MM.1S (cell line): ENCODE measurements around the gene CCDC92B.

Experiments used
- DNase-seq: peaks from one replicate; pipeline ENCODE4 v3.0.0-alpha.2; 2015
- H2AFZ ChIP-seq: fragments of 300-600 bp; sonication (generic); 2 replicates; pipeline ENCODE4 v1.6.0; 2016; ENCODE audit warnings: antibody characterized with exemption, low read length
- H3F3A ChIP-seq: fragments of 300-600 bp; sonication (generic); 2 replicates; pipeline ENCODE4 v1.6.1; 2016; ENCODE audit warnings: mild to moderate bottlenecking, antibody characterized with exemption, low read length, moderate library complexity, mixed read lengths; ENCODE audit not compliant: insufficient read depth
- H3K27ac ChIP-seq: fragments of 300-600 bp; sonication (generic); 2 replicates; pipeline ENCODE4 v1.5.1; 2016; ENCODE audit warnings: mild to moderate bottlenecking, low read length
- H3K27me3 ChIP-seq: fragments of 300-600 bp; sonication (generic); replicated peaks from 2 replicates; pipeline ENCODE4 v1.6.0; 2016; ENCODE audit warnings: low read length; ENCODE audit not compliant: insufficient read depth
- H3K36me3 ChIP-seq: fragments of 300-600 bp; sonication (generic); replicated peaks from 2 replicates; pipeline ENCODE4 v1.6.1; 2016; ENCODE audit warnings: mild to moderate bottlenecking, low read length, mixed read lengths; ENCODE audit not compliant: insufficient read depth
- H3K4me1 ChIP-seq: fragments of 300-600 bp; sonication (generic); 2 replicates; pipeline ENCODE4 v1.6.1; 2016; ENCODE audit warnings: low read length, mixed read lengths
- H3K4me2 ChIP-seq: fragments of 300-600 bp; sonication (generic); 2 replicates; pipeline ENCODE4 v1.6.0; 2016; ENCODE audit warnings: low read depth, low read length
- H3K4me3 ChIP-seq: fragments of 300-600 bp; sonication (generic); 2 replicates; pipeline ENCODE4 v1.5.1; 2016; ENCODE audit warnings: low read length, mixed read lengths
- H3K79me2 ChIP-seq: fragments of 300-600 bp; sonication (generic); 2 replicates; pipeline ENCODE4 v1.6.1; 2016; ENCODE audit warnings: mixed run types, low read length, mixed read lengths
- H3K9ac ChIP-seq: fragments of 300-600 bp; sonication (generic); 2 replicates; pipeline ENCODE4 v1.6.1; 2016; ENCODE audit warnings: low read length, mixed read lengths
- H3K9me2 ChIP-seq: fragments of 300-600 bp; sonication (generic); replicated peaks from 2 replicates; pipeline ENCODE4 v1.6.1; 2016; ENCODE audit warnings: mild to moderate bottlenecking, low read length, mixed read lengths; ENCODE audit not compliant: insufficient read depth
- H3K9me3 ChIP-seq: fragments of 300-600 bp; sonication (generic); replicated peaks from 2 replicates; pipeline ENCODE4 v1.6.1; 2016; ENCODE audit warnings: mild to moderate bottlenecking, low read length, mixed read lengths; ENCODE audit not compliant: insufficient read depth
- H4K20me1 ChIP-seq: fragments of 300-600 bp; sonication (generic); 2 replicates; pipeline ENCODE4 v1.6.1; 2016; ENCODE audit warnings: mild to moderate bottlenecking, low read length, moderate library complexity, mixed read lengths; ENCODE audit not compliant: insufficient read depth
- EZH2 ChIP-seq: fragments of 300-600 bp; sonication (generic); optimal IDR thresholded peaks from 2 replicates; pipeline ENCODE3; 2017; ENCODE audit warnings: low read depth, mild to moderate bottlenecking, antibody characterized with exemption, low read length, mixed read lengths
- EZH2phosphoT487 ChIP-seq: fragments of 300-600 bp; sonication (generic); IDR thresholded peaks from 2 replicates; pipeline ENCODE4 v1.6.1; 2018; ENCODE audit warnings: antibody characterized with exemption, low read length
- TF ChIP-seq, protein P1 (sequence below): fragments of 300-600 bp; sonication (generic); IDR thresholded peaks from 2 replicates; pipeline ENCODE4 v1.5.1; 2016; ENCODE audit warnings: antibody characterized with exemption, low read length, mixed read lengths

Gene CCDC92B

DNA sequence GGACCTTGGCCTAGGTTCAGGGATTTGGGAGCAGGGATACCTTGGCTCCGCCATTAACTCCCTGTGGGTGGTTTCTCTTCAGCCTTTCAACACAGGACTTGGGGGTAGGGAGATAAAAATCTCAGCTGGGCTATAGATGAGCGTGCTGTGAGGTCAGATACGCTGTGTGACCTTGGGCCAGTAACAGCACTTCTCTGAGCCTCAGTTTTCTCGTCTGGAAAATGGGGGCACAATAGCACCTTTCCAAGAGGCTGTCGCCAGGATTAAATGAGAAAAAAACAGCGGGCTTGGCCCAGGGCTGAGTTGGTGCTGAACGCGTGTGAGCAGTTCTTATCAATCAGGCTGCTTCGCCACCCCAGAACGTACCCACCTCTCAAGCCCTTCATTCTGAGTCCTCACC is 17.6 kb downstream of the CCDC92B start:
- Histone ChIP-seq H3K4me2 (no peak overlapping the region), H3K9ac (no peak overlapping the region), H4K20me1 (no peaks in the 10 kb centered on the region), H2AFZ (no peak overlapping the region), H3K36me3 (no peaks in the 10 kb centered on the region), H3K27ac (no peak overlapping the region), H3K4me1 (no peaks in the 10 kb centered on the region), H3F3A (no peaks in the 10 kb centered on the region), H3K79me2 (no peaks in the 10 kb centered on the region), H3K9me3 (no peaks in the 10 kb centered on the region), H3K27me3 (peaks cover 57% of the 10 kb centered on the region), H3K9me2 (no peaks in the 10 kb centered on the region), H3K4me3 (no peak overlapping the region)
- DNase-seq: no peak
- TF ChIP-seq, protein P1, sequence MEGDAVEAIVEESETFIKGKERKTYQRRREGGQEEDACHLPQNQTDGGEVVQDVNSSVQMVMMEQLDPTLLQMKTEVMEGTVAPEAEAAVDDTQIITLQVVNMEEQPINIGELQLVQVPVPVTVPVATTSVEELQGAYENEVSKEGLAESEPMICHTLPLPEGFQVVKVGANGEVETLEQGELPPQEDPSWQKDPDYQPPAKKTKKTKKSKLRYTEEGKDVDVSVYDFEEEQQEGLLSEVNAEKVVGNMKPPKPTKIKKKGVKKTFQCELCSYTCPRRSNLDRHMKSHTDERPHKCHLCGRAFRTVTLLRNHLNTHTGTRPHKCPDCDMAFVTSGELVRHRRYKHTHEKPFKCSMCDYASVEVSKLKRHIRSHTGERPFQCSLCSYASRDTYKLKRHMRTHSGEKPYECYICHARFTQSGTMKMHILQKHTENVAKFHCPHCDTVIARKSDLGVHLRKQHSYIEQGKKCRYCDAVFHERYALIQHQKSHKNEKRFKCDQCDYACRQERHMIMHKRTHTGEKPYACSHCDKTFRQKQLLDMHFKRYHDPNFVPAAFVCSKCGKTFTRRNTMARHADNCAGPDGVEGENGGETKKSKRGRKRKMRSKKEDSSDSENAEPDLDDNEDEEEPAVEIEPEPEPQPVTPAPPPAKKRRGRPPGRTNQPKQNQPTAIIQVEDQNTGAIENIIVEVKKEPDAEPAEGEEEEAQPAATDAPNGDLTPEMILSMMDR: no peak

DNA sequence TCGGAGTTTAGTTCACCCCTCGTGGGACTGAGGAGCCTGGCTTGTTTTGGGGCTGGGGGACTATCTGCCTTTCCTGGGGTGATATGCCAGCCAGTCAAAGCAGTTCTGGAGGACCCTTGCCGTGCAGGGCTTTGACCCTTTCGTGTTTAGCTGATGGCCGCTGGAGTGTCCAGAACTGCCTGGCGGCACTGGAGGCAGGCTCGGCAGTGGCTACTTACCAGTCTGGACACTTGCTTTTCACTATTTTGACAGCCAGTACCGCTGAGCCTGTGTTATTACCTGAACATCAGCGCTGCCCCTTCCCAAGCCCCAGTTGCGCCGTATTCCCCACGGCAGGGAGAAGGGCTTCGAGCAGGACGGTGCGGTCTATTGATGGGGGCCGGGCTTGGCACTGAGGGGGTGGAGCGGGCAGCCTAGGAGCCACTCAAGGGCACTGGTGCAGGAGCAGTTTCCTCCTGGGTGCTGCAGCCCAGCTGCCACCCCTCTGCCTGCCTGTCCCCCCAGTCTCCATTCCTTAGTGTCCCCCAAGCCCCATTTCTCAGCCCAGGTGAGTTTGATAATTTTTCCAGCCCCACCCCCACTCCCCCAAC is 18.6 kb downstream of the CCDC92B start:
- Histone ChIP-seq H3K27ac (no peak overlapping the region), H3K4me2 (no peak overlapping the region), H3K79me2 (no peaks in the 10 kb centered on the region), H3K36me3 (no peaks in the 10 kb centered on the region), H3K4me3 (no peak overlapping the region), H2AFZ (no peak overlapping the region), H3K4me1 (no peaks in the 10 kb centered on the region), H4K20me1 (no peaks in the 10 kb centered on the region), H3F3A (no peaks in the 10 kb centered on the region), H3K9me2 (no peaks in the 10 kb centered on the region), H3K9me3 (no peaks in the 10 kb centered on the region), H3K9ac (no peak overlapping the region), H3K27me3 (peaks cover 58% of the 10 kb centered on the region)
- TF ChIP-seq, protein P1: no peak
- no peak for TF ChIP-seq EZH2
- TF ChIP-seq EZH2phosphoT487: no peak
- DNase-seq: no peak

GRCh38 chr17:2724784-2725164 is 24.7 kb downstream of the CCDC92B start:
- Histone ChIP-seq H3K4me3 (no peak overlapping the region), H3K9me2 (no peaks in the 10 kb centered on the region), H3K27ac (no peak overlapping the region), H4K20me1 (no peaks in the 10 kb centered on the region), H3F3A (no peaks in the 10 kb centered on the region), H3K9ac (no peak overlapping the region), H3K36me3 (no peaks in the 10 kb centered on the region), H3K27me3 (peaks cover 61% of the 10 kb centered on the region), H3K79me2 (no peaks in the 10 kb centered on the region), H3K4me1 (no peaks in the 10 kb centered on the region), H3K4me2 (no peak overlapping the region), H3K9me3 (no peaks in the 10 kb centered on the region), H2AFZ (no peak overlapping the region)
- no peak for TF ChIP-seq EZH2phosphoT487
- TF ChIP-seq EZH2: no peak
- TF ChIP-seq, protein P1: no peak
- no peak for DNase-seq
